Measurements from ENCODE around the gene FBXO15.

Gene FBXO15

GRCh38 chr18:74139888-74140287 lies 7.7 kb downstream of the FBXO15 start:
- Histone ChIP-seq H2AK5ac (ENCODE audit: low read depth, low read length) (no peak overlapping the region), H4K91ac (ENCODE audit: low read depth, low read length, poor library complexity) (no peak overlapping the region), H2BK5ac (ENCODE audit: low read length) (no peak overlapping the region), H3K4me1 (ENCODE audit: control insufficient read depth in 2 of 2, insufficient read depth in 1 of 2, low read depth in 1 of 2, low read length in 2 of 2) (peaks cover 0 to 1% of the 10 kb centered on the region in 2 donors), H3K36me3 (replicated peaks in 1 of 2; ENCODE audit: control insufficient read depth in 2 of 2, insufficient read depth in 2 of 2, low read length in 2 of 2) (no peaks in the 10 kb centered on the region), H3K4ac (ENCODE audit: low read length) (no peak overlapping the region), H3K14ac (ENCODE audit: low read length) (no peak overlapping the region), H3K27ac (replicated peaks; ENCODE audit: low read length) (no peak overlapping the region), H2BK120ac (ENCODE audit: low read depth, low read length) (no peak overlapping the region), H3K4me2 (ENCODE audit: insufficient read depth, low read length, poor library complexity, severe bottlenecking) (no peak overlapping the region), H4K8ac (ENCODE audit: low read depth, low read length) (no peak overlapping the region), H2BK12ac (ENCODE audit: low read length) (no peak overlapping the region), H3K9me3 (replicated peaks in 1 of 2; ENCODE audit: control insufficient read depth in 2 of 2, insufficient read depth in 1 of 2, low read depth in 1 of 2, low read length in 2 of 2) (no peaks in the 10 kb centered on the region), H3K18ac (ENCODE audit: low read length) (no peak overlapping the region), H3K23ac (ENCODE audit: low read depth, low read length, poor library complexity) (no peak overlapping the region), H3K9ac (ENCODE audit: low read depth, low read length, poor library complexity) (no peak overlapping the region), H2AFZ (ENCODE audit: low read length) (no peak overlapping the region), H3K79me1 (ENCODE audit: low read depth, low read length) (no peaks in the 10 kb centered on the region), H3K4me3 (ENCODE audit: low read length in 2 of 2) (no peak overlapping the region), H3K27me3 (ENCODE audit: control insufficient read depth in 3 of 3, insufficient read depth in 3 of 3, low read depth in 1 of 3, low read length in 3 of 3) (no peaks in the 10 kb centered on the region), H2BK15ac (ENCODE audit: low read length) (no peak overlapping the region)
- no CpG with 5 or more reads among the region's 3 CpGs for WGBS, 2 donors (ENCODE audit: extremely low coverage in 2 of 2, insufficient read length in 2 of 2, insufficient replicate concordance in 1 of 2)
- DNase-seq (ENCODE audit: low spot score) = no peak

- no peak overlapping the region for H4K8ac ChIP-seq (ENCODE audit: low read depth, low read length)
- H2AK5ac ChIP-seq (ENCODE audit: low read depth, low read length) = no peak overlapping the region
- H3K27me3 ChIP-seq (ENCODE audit: control insufficient read depth in 3 of 3, insufficient read depth in 3 of 3, low read depth in 1 of 3, low read length in 3 of 3) = no peaks in the 10 kb centered on the region
- H3K4me3 ChIP-seq (ENCODE audit: low read length in 2 of 2) = no peak overlapping the region
- H3K27ac ChIP-seq (replicated peaks; ENCODE audit: low read length) = no peak overlapping the region
- H3K4ac ChIP-seq (ENCODE audit: low read length) = no peak overlapping the region
- H2AFZ ChIP-seq (ENCODE audit: low read length) = no peak overlapping the region
- no peak overlapping the region for H2BK5ac ChIP-seq (ENCODE audit: low read length)
- H3K9me3 ChIP-seq (replicated peaks in 1 of 2; ENCODE audit: control insufficient read depth in 2 of 2, insufficient read depth in 1 of 2, low read depth in 1 of 2, low read length in 2 of 2) = no peaks in the 10 kb centered on the region
- no peak overlapping the region for H2BK120ac ChIP-seq (ENCODE audit: low read depth, low read length)
- H3K36me3 ChIP-seq (replicated peaks in 1 of 2; ENCODE audit: control insufficient read depth in 2 of 2, insufficient read depth in 2 of 2, low read length in 2 of 2) = no peaks in the 10 kb centered on the region
- no peak overlapping the region for H3K18ac ChIP-seq (ENCODE audit: low read length)
- no peaks in the 10 kb centered on the region for H3K79me1 ChIP-seq (ENCODE audit: low read depth, low read length)
- no peak for DNase-seq (ENCODE audit: low spot score)
- peaks cover 0 to 1% of the 10 kb centered on the region in 2 donors for H3K4me1 ChIP-seq (ENCODE audit: control insufficient read depth in 2 of 2, insufficient read depth in 1 of 2, low read depth in 1 of 2, low read length in 2 of 2)
- no peak overlapping the region for H2BK12ac ChIP-seq (ENCODE audit: low read length)
- H2BK15ac ChIP-seq (ENCODE audit: low read length) = no peak overlapping the region
- WGBS, 2 donors (ENCODE audit: extremely low coverage in 2 of 2, insufficient read length in 2 of 2, insufficient replicate concordance in 1 of 2) = no CpG with 5 or more reads among the region's 2 CpGs
- no peak overlapping the region for H4K91ac ChIP-seq (ENCODE audit: low read depth, low read length, poor library complexity)
- H3K14ac ChIP-seq (ENCODE audit: low read length) = no peak overlapping the region
- H3K9ac ChIP-seq (ENCODE audit: low read depth, low read length, poor library complexity) = no peak overlapping the region
- H3K4me2 ChIP-seq (ENCODE audit: insufficient read depth, low read length, poor library complexity, severe bottlenecking) = no peak overlapping the region
- H3K23ac ChIP-seq (ENCODE audit: low read depth, low read length, poor library complexity) = no peak overlapping the region
These were observed 8.2 kb downstream of the FBXO15 start for GRCh38 chr18:74139411-74139810.

GRCh38 chr18:74137920-74138538 lies 9.6 kb downstream of the FBXO15 start:
- no peak overlapping the region for H4K91ac ChIP-seq (ENCODE audit: low read depth, low read length, poor library complexity)
- H2BK5ac ChIP-seq (ENCODE audit: low read length) = no peak overlapping the region
- no CpG with 5 or more reads among the region's 12 CpGs for WGBS, 2 donors (ENCODE audit: extremely low coverage in 2 of 2, insufficient read length in 2 of 2, insufficient replicate concordance in 1 of 2)
- peaks cover 0 to 1% of the 10 kb centered on the region in 2 donors for H3K4me1 ChIP-seq (ENCODE audit: control insufficient read depth in 2 of 2, insufficient read depth in 1 of 2, low read depth in 1 of 2, low read length in 2 of 2)
- H4K8ac ChIP-seq (ENCODE audit: low read depth, low read length) = no peak overlapping the region
- DNase-seq (ENCODE audit: low spot score) = no peak
- no peak overlapping the region for H3K9ac ChIP-seq (ENCODE audit: low read depth, low read length, poor library complexity)
- H2AFZ ChIP-seq (ENCODE audit: low read length) = peak overlapping the region; percentile 2
- H2BK120ac ChIP-seq (ENCODE audit: low read depth, low read length) = no peak overlapping the region
- H3K18ac ChIP-seq (ENCODE audit: low read length) = peak overlapping the region; percentile 65
- H3K27ac ChIP-seq (replicated peaks; ENCODE audit: low read length) = no peak overlapping the region
- H3K9me3 ChIP-seq (replicated peaks in 1 of 2; ENCODE audit: control insufficient read depth in 2 of 2, insufficient read depth in 1 of 2, low read depth in 1 of 2, low read length in 2 of 2) = no peaks in the 10 kb centered on the region
- H2AK5ac ChIP-seq (ENCODE audit: low read depth, low read length) = peak overlapping the region; percentile 40
- no peaks in the 10 kb centered on the region for H3K27me3 ChIP-seq (ENCODE audit: control insufficient read depth in 3 of 3, insufficient read depth in 3 of 3, low read depth in 1 of 3, low read length in 3 of 3)
- H3K14ac ChIP-seq (ENCODE audit: low read length) = no peak overlapping the region
- H3K4ac ChIP-seq (ENCODE audit: low read length) = no peak overlapping the region
- no peak overlapping the region for H2BK12ac ChIP-seq (ENCODE audit: low read length)
- peak overlapping the region; percentile 34 for H3K23ac ChIP-seq (ENCODE audit: low read depth, low read length, poor library complexity)
- H3K4me2 ChIP-seq (ENCODE audit: insufficient read depth, low read length, poor library complexity, severe bottlenecking) = no peak overlapping the region
- H3K4me3 ChIP-seq (ENCODE audit: low read length in 2 of 2) = no peak overlapping the region
- H3K79me1 ChIP-seq (ENCODE audit: low read depth, low read length) = no peaks in the 10 kb centered on the region
- no peaks in the 10 kb centered on the region for H3K36me3 ChIP-seq (replicated peaks in 1 of 2; ENCODE audit: control insufficient read depth in 2 of 2, insufficient read depth in 2 of 2, low read length in 2 of 2)
- H2BK15ac ChIP-seq (ENCODE audit: low read length) = peak overlapping the region; percentile 37

- Histone ChIP-seq H3K23ac (ENCODE audit: low read depth, low read length, poor library complexity) (no peak overlapping the region), H2BK15ac (ENCODE audit: low read length) (no peak overlapping the region), H3K4me3 (ENCODE audit: low read length in 2 of 2) (no peak overlapping the region), H3K27me3 (ENCODE audit: control insufficient read depth in 3 of 3, insufficient read depth in 3 of 3, low read depth in 1 of 3, low read length in 3 of 3) (no peaks in the 10 kb centered on the region), H2BK12ac (ENCODE audit: low read length) (no peak overlapping the region), H3K9ac (ENCODE audit: low read depth, low read length, poor library complexity) (no peak overlapping the region), H2AK5ac (ENCODE audit: low read depth, low read length) (no peak overlapping the region), H2BK120ac (ENCODE audit: low read depth, low read length) (no peak overlapping the region), H2BK5ac (ENCODE audit: low read length) (no peak overlapping the region), H4K91ac (ENCODE audit: low read depth, low read length, poor library complexity) (no peak overlapping the region), H3K4ac (ENCODE audit: low read length) (no peak overlapping the region), H3K79me1 (ENCODE audit: low read depth, low read length) (no peaks in the 10 kb centered on the region), H3K18ac (ENCODE audit: low read length) (no peak overlapping the region), H3K9me3 (replicated peaks in 1 of 2; ENCODE audit: control insufficient read depth in 2 of 2, insufficient read depth in 1 of 2, low read depth in 1 of 2, low read length in 2 of 2) (no peaks in the 10 kb centered on the region), H3K14ac (ENCODE audit: low read length) (no peak overlapping the region), H3K4me1 (ENCODE audit: control insufficient read depth in 2 of 2, insufficient read depth in 1 of 2, low read depth in 1 of 2, low read length in 2 of 2) (peaks cover 2 to 15% of the 10 kb centered on the region in 2 donors), H2AFZ (ENCODE audit: low read length) (no peak overlapping the region), H3K36me3 (replicated peaks in 1 of 2; ENCODE audit: control insufficient read depth in 2 of 2, insufficient read depth in 2 of 2, low read length in 2 of 2) (no peaks in the 10 kb centered on the region), H3K4me2 (ENCODE audit: insufficient read depth, low read length, poor library complexity, severe bottlenecking) (no peak overlapping the region), H4K8ac (ENCODE audit: low read depth, low read length) (no peak overlapping the region), H3K27ac (replicated peaks; ENCODE audit: low read length) (no peak overlapping the region)
- WGBS, 2 donors (ENCODE audit: extremely low coverage in 2 of 2, insufficient read length in 2 of 2, insufficient replicate concordance in 1 of 2) = no CpG with 5 or more reads among the region's 3 CpGs
- DNase-seq (ENCODE audit: low spot score) = no peak
These were observed 15.4 kb downstream of the FBXO15 start for GRCh38 chr18:74132201-74132600.

All from neuronal stem cell (in vitro differentiated cells).